ENCODE measurements around the gene TEPSIN. TPM values are rescaled to one million over a fixed set of nuclear protein-coding genes. Genes with fewer than 3 reads are reported as not detected.

TEPSIN gene
- total and polyA plus RNA-seq, 7 donors = 10.9 to 22.1 (median 12.5) TPM

GRCh38 chr17:81256616-81257015 is 17.8 kb upstream of the TEPSIN start:
- H3K36me3 ChIP-seq (ENCODE audit: insufficient read depth in 1 of 2, low read depth in 1 of 2) = peaks cover 0 to 34% of the 10 kb centered on the region in 2 donors
- no peaks in the 10 kb centered on the region for H3K27me3 ChIP-seq (ENCODE audit: insufficient read depth in 3 of 3, low read length in 2 of 3)
- H3K4me1 ChIP-seq = peaks cover 18% of the 10 kb centered on the region
- WGBS, 3 donors = 70 to 78% (median 73%) methylated on average over 12 of the region's 12 CpGs
- H3K4me3 ChIP-seq = no peak overlapping the region
- ATAC-seq = no peak
- intact Hi-C loops (cut with DNase I) = loop anchor here (5.0 kb wide), 2 partner anchors 36 to 226 kb away; no protein-coding TSS in a partner anchor
- H3K9me3 ChIP-seq = no peaks in the 10 kb centered on the region
- TF ChIP-seq CTCF (IDR thresholded peaks at IDR 0.05) = no peak
- H3K27ac ChIP-seq = no peak overlapping the region
- no peak for DNase-seq

- H3K36me3 ChIP-seq (ENCODE audit: insufficient read depth in 1 of 2, low read depth in 1 of 2) = peaks cover 0 to 32% of the 10 kb centered on the region in 2 donors
- H3K4me1 ChIP-seq = peaks cover 18% of the 10 kb centered on the region
- intact Hi-C loops (cut with DNase I) = loop anchor here (1.0 to 5.0 kb wide), 5 partner anchors 37 to 346 kb away; no protein-coding TSS in a partner anchor
- ATAC-seq (peak; percentile 90 to 93 (median 91)), DNase-seq (peak; percentile 88 to 95)
- peak; percentile 46 for TF ChIP-seq CTCF (IDR thresholded peaks at IDR 0.05)
- peak overlapping the region; percentile 74 for H3K27ac ChIP-seq
- H3K27me3 ChIP-seq (ENCODE audit: insufficient read depth in 3 of 3, low read length in 2 of 3) = no peaks in the 10 kb centered on the region
- H3K4me3 ChIP-seq = peak overlapping the region; percentile 35
- 12 to 16% (median 15%) methylated on average over 35 of the region's 35 CpGs for WGBS, 3 donors
- no peaks in the 10 kb centered on the region for H3K9me3 ChIP-seq
These were observed 16.3 kb upstream of the TEPSIN start for GRCh38 chr17:81254955-81255717.

- ATAC-seq (peak; percentile 53 to 65 (median 54)), DNase-seq (peak in 1 of 2 donors; percentile 48)
- WGBS, 3 donors = 57 to 61% (median 60%) methylated on average over 19 of the region's 19 CpGs
- Histone ChIP-seq H3K27me3 (ENCODE audit: insufficient read depth in 3 of 3, low read length in 2 of 3) (no peaks in the 10 kb centered on the region), H3K4me1 (peaks cover 18% of the 10 kb centered on the region), H3K27ac (no peak overlapping the region), H3K36me3 (ENCODE audit: insufficient read depth in 1 of 2, low read depth in 1 of 2) (peaks cover 0 to 24% of the 10 kb centered on the region in 2 donors), H3K9me3 (no peaks in the 10 kb centered on the region), H3K4me3 (no peak overlapping the region)
- TF ChIP-seq CTCF (IDR thresholded peaks at IDR 0.05) = peak; percentile 83
- intact Hi-C loops (cut with DNase I) = loop anchor here (2.0 to 5.0 kb wide), 3 partner anchors 139 to 347 kb away; no protein-coding TSS in a partner anchor
These were observed 14.7 kb upstream of the TEPSIN start for GRCh38 chr17:81253358-81254131.

GRCh38 chr17:81252987-81253329 is 14.1 kb upstream of the TEPSIN start:
- H3K36me3 ChIP-seq (ENCODE audit: insufficient read depth in 1 of 2, low read depth in 1 of 2) = peaks cover 0 to 21% of the 10 kb centered on the region in 2 donors
- intact Hi-C loops (cut with DNase I) = loop anchor here (2.0 to 5.0 kb wide), 2 partner anchors 139 to 284 kb away; no protein-coding TSS in a partner anchor
- H3K27ac ChIP-seq = no peak overlapping the region
- WGBS, 3 donors = 45 to 52% (median 45%) methylated on average over 14 to 15 of the region's 15 CpGs
- no peak for TF ChIP-seq CTCF (IDR thresholded peaks at IDR 0.05)
- H3K27me3 ChIP-seq (ENCODE audit: insufficient read depth in 3 of 3, low read length in 2 of 3) = no peaks in the 10 kb centered on the region
- peaks cover 18% of the 10 kb centered on the region for H3K4me1 ChIP-seq
- no peaks in the 10 kb centered on the region for H3K9me3 ChIP-seq
- no peak overlapping the region for H3K4me3 ChIP-seq
- ATAC-seq = no peak
- DNase-seq = no peak

All from psoas muscle (tissue), 8 donors.